NAMALWA (cell line): ENCODE results near the gene PLCB1.
"Not testable (repeated sequence)": the region's sequence is repeated elsewhere in the genome, so short reads cannot be mapped to it uniquely, and the experiment has no call there.

ENCODE experiments used
- DNase-seq: peaks from one replicate; pipeline ENCODE4 v3.0.0-alpha.2; 2015; ENCODE audit warnings: low spot score

PLCB1 gene

DNA sequence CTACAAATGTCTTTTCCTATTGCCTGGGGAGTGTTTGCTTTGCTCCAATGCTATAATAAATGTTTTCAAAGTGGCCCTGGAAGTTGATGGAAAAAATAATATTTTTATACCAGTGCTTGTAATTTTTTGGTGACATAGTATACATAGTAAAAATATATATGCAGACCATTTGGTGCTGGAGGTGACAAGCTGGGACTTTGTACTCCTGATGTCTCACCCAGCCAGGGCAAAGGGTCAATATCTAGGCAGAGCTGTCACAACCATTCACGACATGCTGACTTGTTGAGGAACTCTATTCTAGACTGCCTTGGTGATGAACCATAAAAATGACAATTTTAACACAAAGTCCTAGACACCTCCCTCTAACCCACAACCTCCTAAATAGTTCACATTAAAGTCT is 203.0 kb downstream of the PLCB1 start:
- DNase-seq = no peak

DNA sequence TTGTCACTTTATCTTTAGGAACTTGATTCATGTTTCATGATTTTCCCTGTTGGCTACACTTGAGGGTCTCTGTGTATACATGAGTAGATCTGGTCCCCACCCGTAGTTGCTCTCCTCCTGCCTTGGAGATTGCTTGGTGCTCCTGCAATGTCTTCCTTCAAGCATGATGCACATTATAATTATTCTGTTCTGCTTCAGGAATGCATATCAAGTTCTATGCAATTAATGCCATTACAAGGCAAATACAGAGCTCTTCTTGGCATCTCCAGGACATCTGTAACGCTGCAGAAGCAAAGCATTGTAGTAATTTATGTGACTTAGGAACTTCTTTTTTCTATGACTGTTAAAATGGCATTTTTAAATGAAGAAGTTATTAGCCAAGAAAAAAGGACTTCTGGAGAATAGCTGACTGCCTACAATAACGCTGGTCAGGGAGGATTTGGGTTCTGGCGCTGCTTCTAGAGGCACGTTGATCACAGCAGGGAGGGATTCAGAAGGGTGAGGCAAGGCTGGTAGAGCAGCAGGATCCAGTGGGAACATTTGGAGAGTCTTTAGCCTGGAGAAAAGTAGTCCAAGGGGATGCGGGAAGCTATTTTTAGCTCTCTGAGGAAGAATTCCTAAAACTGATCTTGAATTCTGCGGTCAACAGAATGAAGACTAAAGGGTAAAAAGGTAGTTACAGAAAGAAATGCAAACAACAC is 203.6 kb downstream of the PLCB1 start:
- DNase-seq = no peak

DNA sequence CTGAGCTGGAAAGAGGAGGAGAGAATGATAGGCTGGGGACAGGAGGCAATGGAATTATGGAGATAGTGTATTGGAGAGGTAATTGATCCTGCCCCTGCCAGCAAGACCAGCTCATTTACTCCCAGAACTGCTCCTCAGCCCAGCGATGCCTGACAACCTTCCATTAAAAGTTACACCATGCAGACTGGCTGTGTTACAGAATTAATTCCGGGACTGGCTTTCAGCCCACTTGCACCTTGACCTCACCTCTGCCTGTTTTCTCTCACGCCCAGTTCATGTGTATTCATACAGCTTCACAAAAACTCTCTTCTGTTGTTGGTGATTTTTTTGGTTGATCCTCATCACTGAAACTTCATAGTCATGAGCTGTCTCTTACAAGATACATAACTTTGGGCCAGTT is 207.3 kb downstream of the PLCB1 start:
- DNase-seq = no peak

DNA sequence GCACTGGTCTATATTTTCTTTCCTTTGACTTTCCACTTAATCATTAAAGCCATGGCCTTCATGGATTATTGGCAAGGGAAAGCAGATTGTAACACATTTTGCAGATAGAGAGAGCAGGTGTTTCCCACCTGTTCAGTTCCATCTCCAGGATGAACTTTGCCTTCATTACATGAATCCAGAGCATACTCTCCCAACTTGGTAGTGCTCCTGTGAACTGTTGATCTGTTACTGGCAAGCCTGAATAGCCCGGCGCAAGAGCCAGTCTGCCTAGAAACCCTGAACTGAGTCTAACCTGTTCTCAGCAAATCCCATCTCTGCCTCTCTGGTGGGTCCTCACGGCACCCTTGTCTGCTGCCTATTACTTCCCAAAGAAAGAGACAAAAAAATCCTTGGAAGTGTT is 210.3 kb downstream of the PLCB1 start:
- DNase-seq = no peak

DNA sequence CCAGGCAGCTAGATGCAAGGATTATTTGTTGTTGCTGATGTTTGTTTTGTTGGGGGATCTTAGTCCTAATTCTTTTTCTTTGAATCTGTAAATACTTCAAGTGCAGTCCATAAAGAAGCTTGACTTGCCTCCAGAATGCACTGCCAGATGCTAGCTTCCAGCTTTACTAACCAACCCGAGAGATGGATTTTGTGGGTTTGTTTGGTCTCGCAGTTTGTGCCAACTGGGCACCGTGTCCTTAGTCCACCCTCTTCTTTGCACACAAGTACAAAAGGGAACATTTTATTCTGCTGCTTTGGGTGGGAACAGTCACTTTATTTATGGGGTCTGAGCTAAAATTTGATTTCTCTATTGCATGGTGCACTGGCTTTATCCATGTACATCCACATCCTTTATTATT is 212.0 kb downstream of the PLCB1 start:
- no peak for DNase-seq

DNA sequence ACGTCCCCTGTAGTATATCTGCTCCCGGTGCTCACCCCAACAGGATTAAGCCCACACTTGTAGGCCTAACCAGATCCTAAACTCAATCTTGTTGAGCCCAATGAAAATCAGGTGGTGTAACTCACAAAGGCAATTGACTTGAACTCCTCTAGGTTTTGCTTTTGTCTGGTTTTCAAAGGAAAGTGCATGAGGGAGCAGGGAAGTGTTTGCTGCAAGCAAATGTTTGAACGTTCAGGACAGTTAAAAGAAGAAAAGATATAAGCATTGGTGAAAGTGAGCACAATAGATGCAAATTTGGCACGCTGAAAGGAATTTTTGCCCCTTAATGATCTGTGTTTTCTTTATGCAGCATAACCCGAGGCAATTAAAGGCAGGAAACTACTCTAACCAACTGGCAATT is 212.6 kb downstream of the PLCB1 start:
- no peak for DNase-seq

DNA sequence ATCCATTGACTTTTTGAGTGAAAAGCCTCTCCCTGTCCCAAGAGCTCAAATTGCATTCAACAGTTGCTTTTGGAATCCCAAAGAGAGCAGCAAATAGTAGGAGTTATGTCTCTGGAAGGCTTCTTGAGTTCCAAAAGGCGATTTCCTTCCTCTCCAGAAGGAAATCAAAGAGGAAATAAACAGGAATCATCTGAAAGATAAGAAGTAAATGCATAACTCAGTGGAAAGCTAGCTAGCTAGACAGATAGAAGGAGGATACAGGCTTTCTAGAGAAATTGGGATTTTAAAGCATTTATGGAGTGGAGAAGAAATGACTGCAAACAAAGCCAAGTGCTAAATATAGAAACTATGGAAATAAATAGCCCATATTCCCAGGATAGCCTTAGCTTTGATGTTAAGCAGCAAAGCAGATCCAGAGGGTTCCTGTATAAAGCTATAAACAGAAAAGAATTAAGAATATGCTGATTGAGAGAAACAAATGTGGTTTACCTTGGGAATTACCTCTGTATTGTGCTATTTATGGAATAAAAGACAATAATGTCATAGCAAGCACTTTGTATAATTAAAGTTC is 214.7 kb downstream of the PLCB1 start:
- DNase-seq = no peak

DNA sequence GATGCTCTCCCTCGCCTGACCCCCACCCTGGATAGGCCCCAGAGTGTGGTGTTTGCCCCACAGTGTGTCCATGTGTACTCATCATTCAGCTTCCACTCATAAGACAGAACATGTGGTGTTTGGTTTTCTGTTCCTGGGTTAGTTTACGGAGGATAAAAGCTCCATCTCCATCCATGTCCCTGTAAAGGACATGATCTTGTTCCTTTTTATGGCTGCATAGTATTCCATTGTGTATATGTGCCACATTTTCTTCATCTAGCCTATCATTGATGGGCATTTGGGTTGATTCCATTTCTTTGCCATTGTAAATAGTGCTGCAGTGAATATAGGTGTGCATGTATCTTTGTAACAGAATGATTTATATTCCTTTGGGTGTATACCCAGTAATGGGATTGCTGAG is 218.2 kb downstream of the PLCB1 start:
- not testable (repeated sequence) for DNase-seq

DNA sequence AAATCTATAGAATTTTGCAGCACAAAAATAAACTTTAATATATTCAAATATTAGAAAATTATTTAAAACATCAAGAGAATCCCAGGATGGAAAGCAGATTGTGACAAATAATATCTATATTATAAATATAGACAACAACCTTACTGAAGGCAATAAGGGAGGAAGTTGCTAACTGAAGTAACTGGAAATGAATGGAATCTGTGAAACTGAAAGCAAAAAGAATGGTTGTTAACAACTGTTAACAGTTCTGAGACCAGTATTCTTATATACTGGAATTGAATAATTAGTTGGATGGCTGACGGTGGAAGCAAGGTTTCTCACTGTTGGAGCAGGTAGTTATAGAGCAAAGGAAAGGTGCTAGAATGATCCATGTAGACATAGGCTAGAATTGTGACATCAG is 220.4 kb downstream of the PLCB1 start:
- DNase-seq = no peak

DNA sequence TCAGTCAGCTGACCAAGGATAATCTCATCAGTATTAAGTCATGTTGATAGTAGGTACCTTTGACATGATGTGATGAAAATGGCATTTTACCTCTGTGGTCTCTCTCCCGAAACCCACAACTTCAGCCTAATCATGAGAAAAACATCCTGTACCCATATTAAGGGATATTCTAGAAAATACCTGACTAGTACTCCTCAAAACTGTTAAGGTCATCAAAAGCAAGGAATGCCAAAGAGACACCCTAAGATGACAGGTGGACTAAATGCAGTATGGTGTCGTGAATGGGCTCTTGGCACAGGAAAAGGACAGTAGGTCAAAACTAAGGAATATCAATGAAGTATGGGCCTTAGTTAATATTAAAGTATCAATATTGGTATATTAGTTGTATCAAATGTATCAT is 221.4 kb downstream of the PLCB1 start:
- DNase-seq = no peak

DNA sequence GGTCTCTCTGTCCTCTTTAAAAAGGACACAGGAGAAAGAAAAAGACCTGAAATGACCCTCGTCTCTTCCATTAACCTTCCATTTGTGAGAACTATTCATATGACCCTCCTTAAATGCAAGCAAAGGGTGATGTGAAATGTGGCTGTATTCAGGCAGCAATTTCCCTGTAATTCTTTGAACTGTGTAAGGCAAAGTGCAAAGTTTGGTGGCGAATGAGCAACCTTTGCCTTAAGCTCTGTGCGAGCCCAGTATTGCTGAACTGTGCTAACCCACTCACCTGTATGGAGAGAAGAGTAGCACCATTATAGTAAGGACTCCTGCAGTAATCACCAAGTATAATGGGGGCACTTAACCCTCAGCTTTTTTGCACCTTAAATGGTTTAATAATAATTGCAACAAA is 223.4 kb downstream of the PLCB1 start:
- no peak for DNase-seq

DNA sequence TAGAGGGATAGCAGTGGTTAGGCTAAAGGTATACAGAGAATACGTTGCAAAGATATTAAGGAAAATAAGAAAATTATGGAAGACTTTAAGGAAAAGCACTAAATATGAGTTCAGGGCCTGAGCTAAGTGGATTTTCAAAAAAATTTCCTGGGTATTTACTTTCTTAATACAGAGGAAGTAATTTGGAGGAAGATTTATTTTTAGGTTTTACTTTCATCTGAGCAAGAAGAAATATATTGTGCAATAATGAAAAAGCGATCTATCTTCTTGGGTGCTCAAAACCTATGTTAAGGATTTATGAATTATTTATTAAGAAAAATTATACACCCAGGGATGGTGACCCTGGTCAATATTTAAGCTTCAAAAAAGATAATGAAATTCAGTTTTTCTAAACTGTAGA is 224.7 kb downstream of the PLCB1 start:
- no peak for DNase-seq

DNA sequence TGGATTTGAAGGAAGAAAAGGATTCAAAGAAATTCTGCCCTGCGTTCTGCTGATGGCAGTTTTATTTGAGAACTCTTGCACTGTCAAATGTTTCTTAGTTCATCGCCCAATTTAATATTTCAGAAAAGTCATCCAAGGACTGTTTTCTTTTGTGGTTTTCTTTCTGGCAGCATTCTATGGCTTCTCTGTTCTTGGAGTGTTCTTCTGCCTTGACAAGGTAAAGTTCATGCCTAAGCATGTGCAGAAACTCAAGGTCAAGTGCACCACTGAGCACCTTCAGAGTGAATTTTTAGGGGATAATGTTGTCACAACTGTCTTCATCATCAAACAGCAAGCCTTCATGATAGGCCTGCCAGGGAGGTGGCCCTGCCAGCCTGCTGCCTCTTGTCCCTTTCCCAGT is 225.6 kb downstream of the PLCB1 start:
- DNase-seq = no peak

DNA sequence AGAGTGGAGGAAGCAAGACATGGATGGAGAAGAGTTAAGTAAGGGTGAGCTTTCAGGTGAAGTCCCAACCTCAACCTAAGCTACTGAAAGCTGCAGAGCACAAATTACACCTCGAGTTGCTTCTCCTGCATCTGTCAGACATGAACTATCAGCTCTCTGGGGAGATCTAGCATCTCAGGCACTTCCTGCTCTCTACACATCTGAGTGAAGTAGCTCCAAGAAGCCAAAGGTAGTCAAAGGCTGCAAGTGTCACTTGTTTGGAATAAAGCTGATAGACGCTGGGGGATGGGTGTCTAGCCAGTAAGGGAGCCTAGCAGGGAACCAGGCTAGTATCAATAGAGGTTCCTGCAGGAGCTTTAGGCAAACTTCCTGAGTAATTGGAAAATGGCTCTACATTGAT is 228.0 kb downstream of the PLCB1 start:
- no peak for DNase-seq

DNA sequence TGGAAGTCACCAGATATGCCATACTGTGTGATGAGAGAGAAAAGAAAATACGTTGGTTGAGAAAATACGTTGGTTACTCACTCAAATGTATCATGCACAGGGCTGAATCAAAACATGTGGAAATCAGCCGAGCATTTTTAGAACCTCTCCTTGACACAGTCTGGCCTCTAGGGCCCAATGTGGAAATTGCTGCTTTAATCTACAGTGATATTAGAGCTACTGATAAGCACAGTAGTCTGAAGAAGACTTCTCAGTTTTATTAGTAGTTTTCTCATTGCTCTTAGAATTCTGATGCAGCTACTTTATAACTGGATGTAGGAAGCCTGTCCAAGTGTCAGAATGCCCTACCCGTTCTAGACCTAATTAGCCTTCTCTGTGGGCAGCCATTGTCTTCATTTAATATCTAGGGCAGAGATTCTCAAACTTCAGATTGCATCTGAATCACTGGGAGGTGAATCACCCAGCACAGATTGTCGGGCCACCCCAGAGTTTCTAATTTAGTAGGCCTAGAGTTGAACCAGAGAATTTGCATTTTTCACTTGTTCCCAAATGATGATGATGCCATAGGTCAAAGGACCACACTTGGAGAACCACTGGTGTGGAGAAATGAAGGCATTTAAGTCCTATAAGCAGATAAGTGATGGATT is 229.1 kb downstream of the PLCB1 start:
- no peak for DNase-seq

DNA sequence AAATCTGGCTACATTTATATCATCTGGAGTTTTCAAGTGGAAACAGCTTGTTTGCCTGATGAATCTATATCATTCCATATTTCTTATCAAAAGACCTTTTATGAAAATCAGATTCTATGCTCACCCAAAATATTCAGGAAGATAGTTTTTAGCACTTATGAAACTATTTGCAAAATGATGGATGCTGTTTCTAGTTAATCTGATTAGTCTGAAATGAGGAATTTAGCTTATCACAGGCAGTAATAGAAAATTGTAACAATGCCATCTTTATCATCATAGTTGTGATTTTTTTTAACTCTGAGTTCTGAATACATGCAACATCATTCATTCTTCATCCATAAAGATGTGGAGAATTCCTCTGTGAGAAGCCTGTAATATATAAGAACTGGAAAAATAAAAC is 229.7 kb downstream of the PLCB1 start:
- no peak for DNase-seq

DNA sequence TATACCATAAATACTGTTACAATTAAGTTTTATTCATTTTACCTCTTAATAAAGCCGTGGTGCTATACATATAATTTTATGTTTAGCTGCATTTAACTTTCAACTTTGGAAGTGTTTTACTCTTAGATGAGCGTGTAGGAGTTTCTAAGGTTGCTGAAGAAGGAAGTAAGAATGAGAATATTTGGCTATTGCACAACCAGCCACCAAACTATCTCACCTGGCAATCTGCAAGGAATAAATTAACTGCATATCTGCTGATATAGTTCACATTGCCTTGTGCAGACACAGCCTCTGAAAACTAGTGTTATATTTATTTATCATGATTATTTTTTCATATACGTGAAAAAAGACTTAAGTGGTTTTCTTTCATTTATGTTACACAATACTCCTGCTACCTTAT is 230.4 kb downstream of the PLCB1 start:
- DNase-seq = no peak

DNA sequence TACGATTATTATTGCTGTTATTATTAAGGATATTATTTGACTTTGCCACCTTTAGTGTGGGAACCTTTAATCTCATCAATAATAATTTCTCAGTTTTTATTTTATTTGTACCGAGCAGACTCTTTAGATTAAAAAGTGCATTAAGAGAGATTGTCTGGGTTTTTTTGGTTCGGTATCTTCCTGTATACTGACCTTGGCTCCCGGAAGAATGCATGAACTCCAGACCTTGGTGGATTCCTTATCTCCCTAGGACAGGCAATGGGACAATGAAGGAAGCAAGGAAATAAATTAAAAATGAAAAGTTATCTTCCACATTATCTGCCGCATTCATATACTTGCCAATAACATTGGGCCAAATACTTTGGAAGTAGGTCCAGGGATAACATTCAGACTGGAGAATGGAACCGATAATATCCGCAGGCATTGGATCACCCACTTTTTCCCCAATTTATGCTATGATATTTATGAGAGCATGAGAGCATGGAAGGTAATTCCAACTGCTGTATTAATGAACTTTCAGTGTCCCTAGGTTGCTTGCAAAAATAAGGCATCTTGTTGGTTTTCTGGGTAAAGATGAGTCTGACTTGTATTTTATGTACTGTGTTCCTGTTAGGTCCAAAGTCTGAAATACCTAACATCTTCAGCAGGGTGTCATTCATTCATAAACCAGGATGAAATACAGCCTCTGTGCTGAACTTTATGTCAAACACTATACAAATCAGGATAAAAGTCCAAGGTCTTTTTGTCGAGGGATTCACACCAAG is 232.1 kb downstream of the PLCB1 start:
- DNase-seq = no peak

DNA sequence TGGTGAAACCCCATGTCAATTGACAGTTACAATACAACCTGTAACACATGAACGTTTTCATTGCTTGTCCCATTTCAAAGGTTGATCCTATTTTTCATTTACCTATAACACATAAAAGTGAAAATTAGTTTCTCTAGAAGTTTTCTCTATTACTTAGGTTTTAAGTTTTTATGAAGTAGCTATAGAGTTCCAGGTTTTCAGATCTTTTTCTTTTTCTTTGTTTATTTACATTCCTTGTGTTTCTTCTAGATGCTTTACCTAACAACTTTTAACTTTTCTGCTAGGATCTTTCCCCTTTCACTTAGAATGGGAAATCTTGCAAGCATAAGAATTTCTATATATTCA is 232.6 kb downstream of the PLCB1 start:
- no peak for DNase-seq

DNA sequence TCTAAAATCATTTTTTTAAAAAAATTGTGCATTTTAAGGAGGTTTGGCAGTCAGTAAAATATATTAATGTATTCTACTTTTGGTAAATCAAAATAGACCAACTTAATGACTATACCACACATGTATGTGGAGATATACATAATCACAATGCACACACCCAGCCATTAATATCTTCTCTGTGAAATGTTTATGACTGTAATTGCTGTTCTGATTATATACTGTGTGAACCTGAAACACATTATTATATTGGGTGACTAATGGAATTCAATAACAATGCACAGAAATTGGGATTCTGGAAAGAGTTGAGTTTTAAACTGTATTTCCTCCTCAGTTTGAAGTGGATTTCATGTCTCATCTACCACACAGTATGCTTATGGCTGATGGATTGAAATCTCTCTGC is 233.6 kb downstream of the PLCB1 start:
- DNase-seq = no peak

DNA sequence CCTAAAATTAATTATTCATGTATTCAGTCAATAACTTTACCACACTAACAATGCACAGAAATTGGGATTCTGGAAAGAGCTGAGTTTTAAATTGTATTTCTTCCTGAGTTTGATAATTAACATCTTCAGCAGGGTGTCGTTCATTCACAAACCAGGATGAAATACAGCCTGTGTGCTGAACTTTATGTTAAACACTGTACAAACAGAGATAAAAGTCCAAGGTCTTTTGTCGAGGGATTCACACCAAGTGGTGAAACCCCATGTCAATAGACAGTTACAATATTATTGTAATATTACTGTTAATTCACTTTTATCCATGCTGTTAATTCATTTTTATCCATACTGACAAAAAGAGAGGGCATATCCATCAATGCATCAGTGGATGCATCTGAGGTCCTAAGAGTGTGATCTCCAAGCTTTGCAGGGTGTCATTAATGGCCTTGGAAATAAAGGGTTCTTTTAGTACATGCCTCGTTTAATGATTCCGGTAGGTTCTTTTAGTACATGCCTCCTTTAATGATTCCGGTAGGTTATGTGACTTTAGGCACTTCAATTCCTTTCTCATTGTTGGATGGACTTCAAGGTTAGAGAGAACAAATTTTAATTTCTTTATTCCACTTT is 234.3 kb downstream of the PLCB1 start:
- no peak for DNase-seq

DNA sequence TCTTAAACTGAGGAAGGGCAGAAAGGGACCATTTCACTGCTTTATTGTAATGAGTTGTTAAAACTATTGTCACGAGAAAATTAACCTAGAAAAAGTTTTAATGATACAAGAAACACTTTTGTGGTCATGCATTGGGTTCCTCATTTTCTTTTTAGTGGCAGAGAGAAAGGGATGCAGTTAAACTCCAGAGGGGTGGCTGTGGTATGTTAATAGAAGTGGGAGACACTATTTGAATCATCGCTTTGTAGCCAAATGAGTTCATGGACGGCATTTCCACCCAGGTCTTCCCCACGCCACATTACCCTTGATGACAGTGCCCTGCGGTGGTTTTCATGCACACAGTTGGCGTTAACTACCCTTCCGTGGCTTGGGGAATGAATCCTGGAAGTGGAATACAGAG is 235.6 kb downstream of the PLCB1 start:
- DNase-seq = no peak

DNA sequence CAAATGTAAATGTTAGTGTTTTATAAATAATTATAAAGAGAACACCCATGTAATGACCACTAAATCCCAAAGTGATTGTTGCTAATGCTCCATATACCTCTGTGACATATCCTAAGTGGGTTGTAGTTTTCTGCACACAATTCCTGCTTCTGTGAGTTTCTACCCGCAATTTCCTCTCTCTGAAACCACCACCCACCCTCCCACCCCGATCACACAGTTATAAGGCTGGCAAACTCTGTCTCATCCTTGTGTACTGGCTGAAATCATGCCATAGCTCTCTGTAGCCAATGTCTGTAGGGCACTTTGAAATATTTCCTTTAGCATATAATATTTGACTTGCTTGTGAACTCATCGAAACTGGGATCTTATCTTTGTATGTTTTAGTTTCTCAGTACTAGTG is 236.6 kb downstream of the PLCB1 start:
- DNase-seq = no peak
